Heart right ventricle (tissue), 16 donors: Measurements from ENCODE around the gene KLK2. TPM values are rescaled to one million over a fixed set of nuclear protein-coding genes. Genes with fewer than 3 reads are reported as not detected.

Experiments
- ATAC-seq, 8 donors: fragments of 200-7000 bp; cut with Tn5 transposase; one replicate each; pipeline ENCODE4 v1.9.1; 2020; ENCODE audit warnings: mild to moderate bottlenecking in 8 of 8, moderate library complexity in 8 of 8, moderate number of reproducible peaks in 1 of 8
- DNase-seq, 2 donors: peaks; one replicate each; pipeline ENCODE4 v3.0.0-alpha.2; 2020
- H3K27ac ChIP-seq, 10 donors: fragments of 200-600 bp; sonication (generic) in 2 of 10; one replicate each; pipeline versions ENCODE4 v1.5.0 to v1.8.0; 2020 to 2022; ENCODE audit warnings: mild to moderate bottlenecking in 3 of 10
- H3K27me3 ChIP-seq, 7 donors: fragments of 200-600 bp; one replicate each; pipeline ENCODE4 v1.8.0; 2021 to 2022; ENCODE audit warnings: mild to moderate bottlenecking in 2 of 7
- H3K36me3 ChIP-seq, 9 donors: fragments of 200-600 bp; sonication (generic) in 1 of 9; one replicate each; pipeline versions ENCODE4 v1.5.0 to v1.8.0; 2020 to 2022; ENCODE audit warnings: mild to moderate bottlenecking in 2 of 9
- H3K4me1 ChIP-seq, 9 donors: fragments of 200-600 bp; sonication (generic) in 1 of 9; one replicate each; pipeline versions ENCODE4 v1.5.0 to v1.8.0; 2020 to 2022; ENCODE audit warnings: mild to moderate bottlenecking in 4 of 9
- H3K4me3 ChIP-seq, 10 donors: fragments of 200-600 bp; sonication (generic) in 2 of 10; one replicate each; pipeline versions ENCODE4 v1.5.0 to v1.8.0; 2020 to 2022; ENCODE audit warnings: mild to moderate bottlenecking in 7 of 10, moderate library complexity in 2 of 10
- H3K9me3 ChIP-seq, 11 donors: fragments of 200-600 bp in 10 of 11; sonication (generic) in 2 of 11; one replicate each; pipeline versions ENCODE4 v1.5.0 to v1.8.0; 2013 to 2022; ENCODE audit warnings: mild to moderate bottlenecking in 2 of 11, control low read depth in 1 of 11, moderate library complexity in 1 of 11
- CTCF ChIP-seq, 9 donors: fragments of 200-600 bp; sonication (generic) in 2 of 9; IDR thresholded peaks; one replicate each; pipeline versions ENCODE4 v1.5.0 to v1.8.0; 2021 to 2022; ENCODE audit warnings: antibody characterized with exemption in 9 of 9, mild to moderate bottlenecking in 5 of 9, moderate library complexity in 1 of 9
- WGBS, 2 donors: extraction: QIAGEN DNeasy Blood & Tissue Kit; methylation state at CpG; one replicate each; pipeline ENCODE4 v1.1.7; 2013; ENCODE audit warnings: inconsistent platforms in 1 of 2; 5-methylcytosine and 5-hydroxymethylcytosine counted together
- intact Hi-C, 10 donors: fragments of 100-400 bp; cut with DNase I; formaldehyde crosslinking; loops; one replicate each; pipeline versions ENCODE4 v1.11.1 to v1.14.2; 2022
- polyA plus RNA-seq, 2 donors: library from polyadenylated mRNA; stranded (reverse); fragments of 200-250 nt; gene quantifications; one replicate each; pipeline ENCODE4 v1.2.3, GENCODE V29; 2013
- total RNA-seq, 10 donors: library from RNA; stranded (reverse); fragmentation: NEBNext Ultra II Directional in 3 of 10; extraction: Animal tissue kit (Norgen Biotek cat#: 25700) in 3 of 10; gene quantifications; one replicate each; pipeline versions ENCODE4 v1.2.1 to v1.2.4, GENCODE V29; 2021 to 2023
- donor health status: Arrhythmogenic right ventricular cardiomyopathy.
- donor health status: ischemic (EF 13 %, LVEDD 7.1; RV severe dilation, severe dysfunction).
- donor health status: healthy with polysubstance abuse.
- donor health status: DM: no; HTN: yes; CAD: no.
- donor health status: DM: no; HTN: no; CAD: no.
- donor health status: ischemic (EF 25% LVEDD 6.9; RV normal size, moderate dysfunction).
- donor health status: ischemic (EF 25% LVEDD 5.7; RV mildly dilated, moderate dysfunction).
- donor health status: healthy.
- donor health status: DM: yes; HTN: yes; CAD: no.
- donor health status: Ischemic cardiomyopathy.
- donor health status: ischemic (EF 35%, LVEDD 5.7; RV mildly dilated, moderate dysfunction).
- donor health status: nonischemic (EF 11% LVEDD 7.7; RV severe dilation, severe dysfunction).
- donor health status: DM: yes; HTN: yes; CAD: no.
- donor health status: PGD.
- donor health status: ischemic (EF 29% LVEDD 5.4; RV normal size, mild dysfunction).
- donor health status: nonischemic (EF 23%, LVEDD 6.1; RV moderate dilation, normal function).

KLK2 gene
- total and polyA plus RNA-seq, 12 donors: not detected

- H3K9me3 ChIP-seq: no peaks in the 10 kb centered on the region
- no peak within 1 kb of the TSS for H3K4me3 ChIP-seq
- H3K27me3 ChIP-seq: peaks cover 0 to 90% (median 86%) of the 10 kb centered on the region in 7 donors
- no peak within 1 kb of the TSS for H3K27ac ChIP-seq
- no peak for TF ChIP-seq CTCF (IDR thresholded peaks at IDR 0.05)
- intact Hi-C loops: no loop called here
- DNase-seq (no peak), ATAC-seq (no peak)
- H3K36me3 ChIP-seq: no peaks in the 10 kb centered on the region
- H3K4me1 ChIP-seq: peaks cover 0 to 5% (median 0%) of the 10 kb centered on the region in 9 donors
- WGBS, 2 donors: 59 to 60% methylated on average over 9 of the region's 9 CpGs
Observed at GRCh38 chr19:50911206-50912101, 38.2 kb downstream of the KLK2 start, which contains the start of gene KLK4. TSS of gene KLK4 (minus strand) at chr19:50911395. CDS start at chr19:50910738, 657 bp downstream.

- Histone ChIP-seq H3K9me3 (no peaks in the 10 kb centered on the region), H3K4me1 (peaks cover 0 to 5% (median 0%) of the 10 kb centered on the region in 9 donors), H3K36me3 (no peaks in the 10 kb centered on the region), H3K27ac (no peak overlapping the region), H3K27me3 (peaks cover 0 to 91% (median 86%) of the 10 kb centered on the region in 7 donors), H3K4me3 (no peak overlapping the region)
- 13 to 18% methylated on average over 21 of the region's 21 CpGs for WGBS, 2 donors
- ATAC-seq (no peak), DNase-seq (no peak)
- intact Hi-C loops: no loop called here
- TF ChIP-seq CTCF (IDR thresholded peaks at IDR 0.05): no peak
Observed at GRCh38 chr19:50912102-50912599, 38.9 kb downstream of the KLK2 start.

GRCh38 chr19:50912727-50913716 is 39.8 kb downstream of the KLK2 start:
- peaks cover 0 to 91% (median 82%) of the 10 kb centered on the region in 7 donors for H3K27me3 ChIP-seq
- DNase-seq: no peak
- no peaks in the 10 kb centered on the region for H3K9me3 ChIP-seq
- 10 to 11% methylated on average over 24 to 29 of the region's 29 CpGs for WGBS, 2 donors
- H3K4me3 ChIP-seq: no peak overlapping the region
- intact Hi-C loops: no loop called here
- no peaks in the 10 kb centered on the region for H3K36me3 ChIP-seq
- no peak for ATAC-seq
- peaks cover 0 to 5% (median 0%) of the 10 kb centered on the region in 9 donors for H3K4me1 ChIP-seq
- no peak overlapping the region for H3K27ac ChIP-seq
- no peak for TF ChIP-seq CTCF (IDR thresholded peaks at IDR 0.05)

- Histone ChIP-seq H3K36me3 (no peaks in the 10 kb centered on the region), H3K4me1 (no peaks in the 10 kb centered on the region), H3K27me3 (peaks cover 0 to 82% (median 77%) of the 10 kb centered on the region in 7 donors), H3K9me3 (no peaks in the 10 kb centered on the region), H3K4me3 (no peak overlapping the region), H3K27ac (no peak overlapping the region)
- no peak for TF ChIP-seq CTCF (IDR thresholded peaks at IDR 0.05)
- 66 to 73% methylated on average over 2 of the region's 2 CpGs for WGBS, 2 donors
- intact Hi-C loops: no loop called here
- DNase-seq (no peak), ATAC-seq (no peak)
Observed at GRCh38 chr19:50916069-50916468, 42.8 kb downstream of the KLK2 start.
